Keratinocyte (primary cell): ENCODE data around the gene SOST. TPM values are rescaled to one million over a fixed set of nuclear protein-coding genes. Genes with fewer than 3 reads are reported as not detected.

ENCODE experiments used
- DNase-seq: peaks from one replicate; pipeline ENCODE4 v3.0.0-alpha.2; 2011; ENCODE audit warnings: low read depth, missing footprints, low spot score
- FAIRE-seq: peaks from 2 replicates; lab custom pipeline; 2011; peaks lifted over from hg19 to GRCh38; lab: Jason Lieb, UNC
- H2AFZ ChIP-seq: 2 replicates; pipeline ENCODE4 v1.6.0; 2012; ENCODE audit warnings: low read length, control low read depth, inconsistent platforms; ENCODE audit not compliant: control insufficient read depth
- H3K27ac ChIP-seq: 2 replicates; pipeline ENCODE4 v1.5.1; 2011; ENCODE audit warnings: low read length; ENCODE audit not compliant: control insufficient read depth, insufficient read depth
- H3K27me3 ChIP-seq: 3 replicates; pipeline ENCODE4 v1.6.0; 2011; ENCODE audit warnings: low read length; ENCODE audit not compliant: control insufficient read depth, insufficient read depth; ENCODE audit errors: extremely low read depth
- H3K36me3 ChIP-seq, 2 experiments: 2 replicates in 1 of 2; 3 replicates in 1 of 2; pipeline ENCODE4 v1.5.1; 2011; ENCODE audit warnings: low read length in 2 of 2, mild to moderate bottlenecking in 1 of 2; ENCODE audit not compliant: control insufficient read depth in 2 of 2, insufficient read depth in 2 of 2; ENCODE audit errors: extremely low read depth in 1 of 2
- H3K4me1 ChIP-seq: 3 replicates; pipeline ENCODE4 v1.5.1; 2011; ENCODE audit warnings: low read length; ENCODE audit not compliant: control insufficient read depth, insufficient read depth; ENCODE audit errors: extremely low read depth
- H3K4me2 ChIP-seq: 3 replicates; pipeline ENCODE4 v1.6.0; 2011; ENCODE audit warnings: low read depth, low read length; ENCODE audit not compliant: control insufficient read depth, insufficient read depth; ENCODE audit errors: extremely low read depth
- H3K4me3 ChIP-seq, 3 experiments: fragments of 200-600 bp in 1 of 3; sonication (generic) in 1 of 3; 2 replicates in 2 of 3; 3 replicates in 1 of 3; pipeline ENCODE4 v1.5.1; 2011 to 2016; ENCODE audit warnings: low read length in 3 of 3, mild to moderate bottlenecking in 3 of 3, control low read depth in 2 of 3, inconsistent platforms in 1 of 3, low read depth in 1 of 3, mixed read lengths in 1 of 3, mixed run types in 1 of 3, moderate library complexity in 1 of 3; ENCODE audit not compliant: control insufficient read depth in 2 of 3, insufficient read depth in 2 of 3; ENCODE audit errors: extremely low read depth in 1 of 3
- H3K79me2 ChIP-seq: 2 replicates; pipeline ENCODE4 v1.6.0; 2012; ENCODE audit warnings: low read length; ENCODE audit not compliant: control insufficient read depth, insufficient read depth
- H3K9ac ChIP-seq: 3 replicates; pipeline ENCODE4 v1.6.0; 2011; ENCODE audit warnings: low read length; ENCODE audit not compliant: control insufficient read depth, insufficient read depth; ENCODE audit errors: extremely low read depth
- H3K9me1 ChIP-seq: 3 replicates; pipeline ENCODE4 v1.6.0; 2011; ENCODE audit warnings: low read length; ENCODE audit not compliant: control insufficient read depth, insufficient read depth; ENCODE audit errors: extremely low read depth
- H3K9me3 ChIP-seq: 2 replicates; pipeline ENCODE4 v1.5.1; 2012; ENCODE audit warnings: low read depth, low read length; ENCODE audit not compliant: control insufficient read depth
- H4K20me1 ChIP-seq: 3 replicates; pipeline ENCODE4 v1.6.0; 2011; ENCODE audit warnings: low read length; ENCODE audit not compliant: control insufficient read depth, insufficient read depth; ENCODE audit errors: extremely low read depth
- EZH2 ChIP-seq: IDR thresholded peaks from one replicate; pipeline ENCODE4 v1.6.1; 2012; ENCODE audit warnings: inconsistent platforms, mild to moderate bottlenecking, low read length, moderate library complexity
- dilution Hi-C: fragments of 300-500 bp; cut with MboI; formaldehyde crosslinking; loops from one replicate; pipeline ENCODE4 v1.7.0; 2020; ENCODE audit warnings: low sequenced_read_pairs; ENCODE audit not compliant: extremely low pct_ligation_motif_present
- polyA plus RNA-seq, 5 experiments: library from polyadenylated mRNA; depleted of rRNA in 3 of 5; stranded (reverse) in 3 of 5; stranded (forward) in 1 of 5; unstranded in 1 of 5; fragments of >200 nt; gene quantifications; 1 replicate in 1 of 5; 2 replicates in 3 of 5; 3 replicates in 1 of 5; pipeline versions ENCODE4 v1.2.1 to v1.2.3, GENCODE V29; 2011 to 2012; ENCODE audit warnings: missing spikeins in 2 of 5, low read depth in 1 of 5, low replicate concordance in 1 of 5
- TF ChIP-seq, protein P1 (sequence below), 3 experiments: IDR thresholded peaks in 1 of 3; conservative IDR thresholded peaks in 1 of 3; optimal IDR thresholded peaks in 1 of 3; 2 replicates in 2 of 3; 3 replicates in 1 of 3; pipeline versions ENCODE3 to v1.5.1; 2011; ENCODE audit warnings: low read length in 3 of 3, mild to moderate bottlenecking in 3 of 3, moderate library complexity in 2 of 3, control low read depth in 1 of 3, inconsistent platforms in 1 of 3; ENCODE audit not compliant: insufficient read depth in 2 of 3; ENCODE audit errors: extremely low read depth in 1 of 3

Gene SOST
- polyA plus RNA-seq, 1 donor (not counting 4 experiments of a cell fraction or from before 2014, with no cell fraction given) = 0.04 TPM

DNA sequence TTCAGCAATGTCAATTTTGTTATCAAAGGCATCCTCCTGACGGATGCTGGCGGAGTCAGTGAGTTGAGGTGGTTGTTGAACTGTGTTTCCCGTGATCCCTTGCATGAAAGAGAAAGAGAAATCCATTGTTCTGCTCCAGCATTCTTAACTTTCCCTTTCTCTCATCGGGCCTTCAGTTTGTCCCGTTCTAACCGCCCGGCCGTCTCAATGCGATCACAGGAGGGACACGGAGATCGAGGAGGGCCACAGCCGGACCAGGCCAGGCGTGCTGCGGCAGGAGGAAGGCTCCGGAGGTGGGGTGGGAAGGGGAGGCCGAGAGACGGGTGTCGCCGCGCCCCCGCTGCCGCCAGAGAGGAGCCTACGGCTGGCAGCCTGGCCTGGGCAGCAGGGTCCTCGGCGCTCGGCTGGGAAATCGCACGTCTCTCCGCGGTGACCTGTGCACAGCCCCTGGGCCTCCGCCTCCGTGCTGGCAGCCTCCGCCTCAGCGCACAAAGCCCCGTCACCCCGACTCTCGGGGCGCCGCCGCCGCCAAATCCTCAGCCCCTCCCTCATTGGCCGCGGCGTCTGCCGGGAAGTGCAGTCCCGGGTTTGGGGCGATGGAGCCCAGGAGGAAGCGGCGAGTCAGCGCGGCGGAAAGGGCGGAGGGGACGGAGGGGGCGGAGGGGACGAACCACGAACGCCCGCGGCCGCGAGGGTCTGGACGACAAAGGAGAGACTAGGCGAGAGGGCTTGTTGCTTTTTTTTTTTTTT is 38.1 kb downstream of the SOST start:
- H3K9me3 ChIP-seq = no peaks in the 10 kb centered on the region
- FAIRE-seq (no peak), DNase-seq (no peak)
- peak overlapping the region; percentile 57 for H3K27ac ChIP-seq
- H3K27me3 ChIP-seq = no peaks in the 10 kb centered on the region
- no peaks in the 10 kb centered on the region for H4K20me1 ChIP-seq
- H3K9ac ChIP-seq = peak overlapping the region; percentile 76
- H3K4me1 ChIP-seq = peaks cover 16% of the 10 kb centered on the region
- TF ChIP-seq EZH2 = no peak
- TF ChIP-seq, protein P1, sequence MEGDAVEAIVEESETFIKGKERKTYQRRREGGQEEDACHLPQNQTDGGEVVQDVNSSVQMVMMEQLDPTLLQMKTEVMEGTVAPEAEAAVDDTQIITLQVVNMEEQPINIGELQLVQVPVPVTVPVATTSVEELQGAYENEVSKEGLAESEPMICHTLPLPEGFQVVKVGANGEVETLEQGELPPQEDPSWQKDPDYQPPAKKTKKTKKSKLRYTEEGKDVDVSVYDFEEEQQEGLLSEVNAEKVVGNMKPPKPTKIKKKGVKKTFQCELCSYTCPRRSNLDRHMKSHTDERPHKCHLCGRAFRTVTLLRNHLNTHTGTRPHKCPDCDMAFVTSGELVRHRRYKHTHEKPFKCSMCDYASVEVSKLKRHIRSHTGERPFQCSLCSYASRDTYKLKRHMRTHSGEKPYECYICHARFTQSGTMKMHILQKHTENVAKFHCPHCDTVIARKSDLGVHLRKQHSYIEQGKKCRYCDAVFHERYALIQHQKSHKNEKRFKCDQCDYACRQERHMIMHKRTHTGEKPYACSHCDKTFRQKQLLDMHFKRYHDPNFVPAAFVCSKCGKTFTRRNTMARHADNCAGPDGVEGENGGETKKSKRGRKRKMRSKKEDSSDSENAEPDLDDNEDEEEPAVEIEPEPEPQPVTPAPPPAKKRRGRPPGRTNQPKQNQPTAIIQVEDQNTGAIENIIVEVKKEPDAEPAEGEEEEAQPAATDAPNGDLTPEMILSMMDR (optimal IDR thresholded peaks at IDR 0.05 in 1 of 3, IDR thresholded peaks at IDR 0.05 in 1 of 3, conservative IDR thresholded peaks at IDR 0.05 in 1 of 3; ENCODE audit: extremely low read depth in 1 of 3, insufficient read depth in 2 of 3, low read length in 3 of 3) = no peak
- no peaks in the 10 kb centered on the region for H3K36me3 ChIP-seq
- H3K4me2 ChIP-seq = peak overlapping the region; percentile 86
- H2AFZ ChIP-seq = peak overlapping the region; percentile 88
- dilution Hi-C loops = no loop called here
- H3K4me3 ChIP-seq = peak overlapping the region; percentile 39 to 68 (median 48)
- no peaks in the 10 kb centered on the region for H3K9me1 ChIP-seq
- no peaks in the 10 kb centered on the region for H3K79me2 ChIP-seq

DNA sequence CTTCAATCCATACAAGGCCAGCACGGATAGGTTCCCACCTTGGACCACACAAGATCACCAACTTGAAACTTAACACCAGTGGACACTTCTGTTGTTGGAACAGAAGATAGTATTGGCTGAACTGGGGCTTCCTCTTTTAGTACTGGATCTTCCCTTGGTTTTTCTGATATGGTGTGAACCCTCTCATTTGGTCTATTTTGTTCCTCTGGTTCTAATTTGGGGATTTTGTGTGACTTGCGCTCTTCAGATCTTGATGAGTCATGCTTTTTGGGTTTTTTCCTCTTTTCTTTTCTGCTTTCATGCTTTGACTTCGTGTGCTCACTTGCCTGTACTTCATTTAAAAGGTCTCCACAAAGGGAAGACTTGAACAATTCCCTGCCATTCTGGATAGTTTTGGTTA is 39.0 kb downstream of the SOST start:
- Histone ChIP-seq H3K4me2 (peak overlapping the region; percentile 86), H3K9ac (no peak overlapping the region), H3K27me3 (no peaks in the 10 kb centered on the region), H3K9me1 (no peaks in the 10 kb centered on the region), H4K20me1 (no peaks in the 10 kb centered on the region), H3K36me3 (no peaks in the 10 kb centered on the region), H3K4me1 (peaks cover 18% of the 10 kb centered on the region), H3K4me3 (no peak overlapping the region), H3K9me3 (no peaks in the 10 kb centered on the region), H3K79me2 (no peaks in the 10 kb centered on the region), H2AFZ (no peak overlapping the region), H3K27ac (no peak overlapping the region)
- FAIRE-seq = peak; percentile 55
- TF ChIP-seq EZH2 = no peak
- TF ChIP-seq, protein P1 (optimal IDR thresholded peaks at IDR 0.05 in 1 of 3, IDR thresholded peaks at IDR 0.05 in 1 of 3, conservative IDR thresholded peaks at IDR 0.05 in 1 of 3; ENCODE audit: extremely low read depth in 1 of 3, insufficient read depth in 2 of 3, low read length in 3 of 3) = no peak
- dilution Hi-C loops = no loop called here
- DNase-seq = no peak
